Stimulated activated CD4-positive, alpha-beta T cell treated with anti-CD3 and anti-CD28 coated beads, Interleukin-4, amount 100 ng/mL, for 48 hours (primary cell): ENCODE data around the gene CIRBP.
A peak's percentile ranks its signal among the peaks of the same experiment; 100 is the strongest.

Experiments
- DNase-seq, 2 donors: peaks; one replicate each; pipeline ENCODE4 v3.0.0-alpha.2; 2020; ENCODE audit warnings: low read depth in 2 of 2

Gene CIRBP

GRCh38 chr19:1269065-1269477 lies at the start of gene CIRBP:
Gene CIRBP, plus strand, starts transcription at chr19:1269332. Its CDS starts 1,602 bp downstream, at chr19:1270934.
- peak; percentile 99 for DNase-seq

DNA sequence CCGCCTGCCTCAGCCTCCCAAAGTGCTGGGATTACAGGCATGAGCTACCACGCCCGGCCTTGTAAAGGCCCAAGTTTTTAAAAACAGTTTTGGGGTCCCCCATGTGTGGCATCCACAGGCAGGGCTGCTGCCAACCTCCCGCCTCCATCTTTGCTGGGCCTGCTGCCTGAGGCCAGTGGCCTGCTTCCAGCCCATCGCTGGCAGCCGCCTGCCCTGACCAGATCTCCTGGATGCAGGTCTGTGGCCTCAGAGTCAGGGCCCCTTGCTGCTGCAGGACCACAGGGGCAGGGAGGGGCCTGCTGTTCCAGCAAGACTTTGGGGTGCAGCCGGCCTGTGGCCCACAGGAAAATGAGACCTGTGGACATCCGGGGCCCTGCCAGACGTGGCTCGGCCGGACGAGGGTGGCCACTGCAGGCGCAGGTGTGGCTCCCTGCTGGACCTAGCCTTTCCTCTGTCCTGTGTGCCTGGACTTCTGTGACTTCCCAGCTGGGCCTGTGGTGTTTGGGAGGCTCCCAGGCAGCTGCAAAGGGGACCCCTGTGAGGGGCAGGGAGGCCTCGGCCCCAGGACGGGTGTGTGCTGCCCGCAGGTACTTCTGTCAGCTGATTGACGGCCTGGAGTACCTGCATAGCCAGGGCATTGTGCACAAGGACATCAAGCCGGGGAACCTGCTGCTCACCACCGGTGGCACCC lies 49.2 kb upstream of the CIRBP start:
- DNase-seq: no peak

DNA sequence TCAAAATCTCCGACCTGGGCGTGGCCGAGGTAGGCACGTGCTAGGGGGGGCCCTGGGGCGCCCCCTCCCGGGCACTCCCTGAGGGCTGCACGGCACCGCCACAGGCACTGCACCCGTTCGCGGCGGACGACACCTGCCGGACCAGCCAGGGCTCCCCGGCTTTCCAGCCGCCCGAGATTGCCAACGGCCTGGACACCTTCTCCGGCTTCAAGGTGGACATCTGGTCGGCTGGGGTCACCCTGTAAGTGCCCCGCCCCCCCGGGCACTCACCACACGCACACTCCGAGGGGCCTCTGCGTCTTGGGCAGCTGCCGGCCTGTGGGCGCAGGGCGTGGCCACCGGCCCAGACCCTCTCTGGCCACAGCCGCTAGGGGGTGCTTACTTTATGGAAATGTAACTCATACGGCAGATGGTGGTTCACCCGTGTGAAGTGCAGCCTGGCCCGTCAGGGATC lies 48.6 kb upstream of the CIRBP start:
- DNase-seq: no peak

- no peak for DNase-seq
Measured at GRCh38 chr19:1220976-1221903, 47.9 kb upstream of the CIRBP start.

- no peak for DNase-seq
Measured at GRCh38 chr19:1221904-1222255, 47.3 kb upstream of the CIRBP start.

GRCh38 chr19:1222394-1222793 lies 46.7 kb upstream of the CIRBP start:
- DNase-seq: no peak

GRCh38 chr19:1223018-1223855 lies 45.9 kb upstream of the CIRBP start:
- no peak for DNase-seq

DNA sequence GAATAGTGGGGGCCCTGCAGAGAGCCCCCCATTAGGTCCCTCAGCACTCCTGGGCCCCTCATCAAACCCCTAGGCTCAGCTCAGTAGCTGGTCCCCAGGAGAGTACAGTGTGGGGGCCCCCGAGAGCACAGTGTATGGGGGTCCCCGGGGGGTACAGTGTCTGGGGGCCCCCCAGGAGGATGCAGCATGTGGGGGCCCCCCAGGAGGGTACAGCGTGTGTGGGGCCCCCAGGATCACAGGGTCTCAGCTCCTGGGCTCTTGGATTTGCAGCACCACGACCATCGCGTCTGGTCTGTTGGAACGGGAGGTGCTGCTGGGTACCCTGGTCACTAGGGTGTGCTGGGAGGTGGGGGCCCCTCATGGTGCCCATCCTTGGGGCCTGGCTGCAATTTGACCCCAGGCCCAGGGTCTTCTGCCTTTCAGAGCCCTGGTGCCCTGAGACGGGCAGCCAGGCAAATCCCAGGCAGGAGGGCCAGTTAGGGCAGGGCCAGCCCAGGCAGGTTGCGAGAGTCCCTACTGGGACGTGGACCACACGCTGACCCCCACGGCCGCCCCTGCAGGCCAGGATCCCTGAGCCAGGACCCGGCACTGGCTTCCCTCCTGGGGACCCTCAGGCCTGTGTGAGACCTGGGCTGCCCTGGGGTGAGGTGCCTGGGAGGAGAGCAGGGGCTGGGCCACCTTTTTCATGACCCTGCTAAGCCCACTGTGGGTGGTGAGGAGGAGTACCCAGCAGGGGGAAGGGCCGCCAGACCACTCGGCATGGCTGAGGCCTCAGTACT lies 44.9 kb upstream of the CIRBP start:
- no peak for DNase-seq

- no peak for DNase-seq
Measured at GRCh38 chr19:1224847-1225246, 44.3 kb upstream of the CIRBP start.

GRCh38 chr19:1225440-1226226 lies 43.5 kb upstream of the CIRBP start:
- no peak for DNase-seq

- DNase-seq: no peak
Measured at GRCh38 chr19:1226227-1226518, 43.0 kb upstream of the CIRBP start.

DNA sequence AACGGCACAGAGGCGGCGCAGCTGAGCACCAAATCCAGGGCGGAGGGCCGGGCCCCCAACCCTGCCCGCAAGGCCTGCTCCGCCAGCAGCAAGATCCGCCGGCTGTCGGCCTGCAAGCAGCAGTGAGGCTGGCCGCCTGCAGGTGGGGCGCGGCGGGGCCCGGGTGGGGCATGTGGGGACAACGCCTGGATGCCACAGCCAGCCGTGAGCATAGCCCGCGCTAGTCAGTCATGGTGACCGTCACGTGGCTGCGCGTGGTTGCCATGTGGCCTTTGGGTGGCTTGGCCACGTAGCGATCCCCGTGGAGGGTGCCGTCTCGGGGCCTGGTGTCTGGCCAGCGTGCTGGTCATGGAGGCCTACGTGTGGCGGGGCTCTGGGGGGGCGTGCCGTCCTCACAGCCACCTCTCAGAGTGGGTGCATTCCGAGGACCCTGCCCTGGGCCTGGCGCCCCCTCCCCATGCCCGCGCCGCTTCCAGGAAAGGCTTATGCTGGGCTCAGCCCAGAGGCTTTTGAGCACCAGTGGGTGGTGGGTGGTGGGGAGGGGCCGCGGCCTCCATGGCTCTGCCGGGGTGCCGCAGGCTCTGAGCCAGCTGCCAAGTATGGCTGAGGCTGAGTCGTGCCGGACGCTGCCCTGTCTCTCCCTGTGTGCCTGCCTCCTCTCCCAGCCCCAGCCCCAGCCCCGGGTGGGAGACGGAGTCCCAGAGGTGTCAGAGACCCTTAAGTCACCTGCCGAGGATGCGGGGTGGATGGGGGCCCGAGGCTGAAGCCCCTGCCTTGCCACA lies 42.4 kb upstream of the CIRBP start:
- DNase-seq: no peak

- no peak for DNase-seq
Measured at GRCh38 chr19:1227304-1228054, 41.7 kb upstream of the CIRBP start.

GRCh38 chr19:1228161-1228957 lies 40.8 kb upstream of the CIRBP start:
- no peak for DNase-seq

DNA sequence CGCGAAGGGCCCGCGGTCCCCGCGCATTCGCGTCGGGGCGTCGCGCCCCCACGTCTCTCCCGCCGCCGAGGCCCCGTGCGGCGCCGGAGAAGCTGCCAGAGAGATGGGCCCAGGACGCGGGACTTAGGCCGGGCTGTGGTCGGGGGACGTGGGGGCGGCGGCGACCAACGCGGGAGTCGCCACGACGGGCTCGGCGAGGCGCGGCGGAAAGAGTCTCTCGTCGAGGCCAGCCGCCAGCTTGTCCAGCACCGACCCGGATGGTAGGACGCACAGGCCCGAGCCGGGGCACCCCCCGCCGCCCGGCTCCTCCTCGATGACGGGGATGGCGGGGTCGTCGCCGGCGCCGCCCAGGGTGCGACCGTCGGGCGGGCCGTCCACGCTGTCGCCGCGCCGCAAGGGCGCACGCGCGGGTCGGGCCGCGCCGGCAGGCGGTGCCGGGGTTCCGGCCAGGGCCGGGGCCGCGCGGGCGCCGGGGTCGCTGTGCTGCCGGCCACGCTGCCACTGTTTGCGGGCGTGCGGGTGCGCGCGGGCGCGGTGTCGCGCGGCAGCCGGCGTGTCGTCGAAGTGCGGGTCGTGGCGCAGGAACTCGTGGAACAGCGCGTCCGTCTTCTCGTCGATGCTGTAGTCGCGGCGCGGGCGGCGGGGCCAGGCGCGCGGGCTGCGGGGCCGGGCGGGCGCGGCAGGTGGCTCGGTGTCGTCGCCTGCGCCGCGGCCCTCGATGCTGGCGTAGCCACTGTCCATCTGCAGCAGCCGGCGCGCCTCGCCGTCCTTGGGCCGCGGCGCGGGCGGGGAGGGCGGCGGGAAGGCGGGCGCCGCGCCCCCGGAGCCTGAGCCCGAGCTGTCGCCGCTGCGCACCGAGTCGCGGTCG lies 39.8 kb upstream of the CIRBP start:
- no peak for DNase-seq

- no peak for DNase-seq
Measured at GRCh38 chr19:1229924-1230782, 39.0 kb upstream of the CIRBP start.
